ENCODE results near the gene TBC1D14. TPM values are rescaled to one million over a fixed set of nuclear protein-coding genes. Genes with fewer than 3 reads are reported as not detected.

Gene TBC1D14
- total RNA-seq, 1 experiment from 2014 or later = 54.0 TPM

DNA sequence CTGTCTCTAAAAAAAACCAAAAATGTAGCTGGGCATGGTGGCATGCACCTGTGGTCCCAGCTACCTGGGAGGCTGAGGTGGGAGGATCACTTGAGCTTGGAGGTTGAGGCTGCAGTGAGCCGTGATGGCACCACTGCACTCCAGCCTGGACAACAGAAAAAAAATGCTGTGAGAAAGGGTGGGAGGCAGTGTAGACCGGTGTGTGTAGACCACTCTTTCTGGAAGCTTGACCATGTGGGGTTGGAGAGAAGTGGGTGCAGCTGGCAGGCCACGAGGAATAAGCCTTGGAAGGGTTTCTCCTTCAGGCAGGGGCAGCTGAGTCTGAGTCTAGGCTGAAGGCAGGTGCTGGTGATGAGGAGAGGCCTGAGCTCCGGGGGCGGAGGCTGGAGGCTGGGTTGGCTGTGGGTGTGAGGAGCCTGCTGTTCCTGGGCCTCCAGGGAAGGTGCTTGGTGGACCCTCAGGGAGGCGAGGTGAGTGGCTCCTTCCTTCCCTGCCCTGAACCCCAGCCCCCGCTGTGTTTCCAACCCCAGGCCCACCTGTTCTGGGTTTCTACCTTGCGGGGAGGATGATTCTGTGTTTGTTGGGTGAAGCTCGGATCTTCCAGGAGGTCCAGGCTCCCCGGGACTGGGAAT lies 9.3 kb upstream of the TBC1D14 start:
- ChIA-PET CTCF (no interaction called here), POLR2A (no interaction called here)
- peaks cover 19% of the 10 kb centered on the region for H3K4me1 Mint-ChIP-seq (ENCODE audit: low read depth, unreplicated experiment)
- H3K27ac Mint-ChIP-seq (ENCODE audit: unreplicated experiment) = peak overlapping the region; percentile 88
- no peaks in the 10 kb centered on the region for H3K9me3 Mint-ChIP-seq (ENCODE audit: unreplicated experiment)
- intact Hi-C loops (cut with micrococcal nuclease; ENCODE audit: unreplicated experiment) = no loop called here
- Histone ChIP-seq H3K36me3 (ENCODE audit: control insufficient read depth, insufficient read depth, low read length) (no peaks in the 10 kb centered on the region), H3K4me3 (ENCODE audit: low read depth, low read length) (no peak overlapping the region), H3K9me3 (no peaks in the 10 kb centered on the region), H3K27me3 (replicated peaks; ENCODE audit: control insufficient read depth, insufficient read depth, low read length) (no peaks in the 10 kb centered on the region), H3K4me1 (peaks cover 27% of the 10 kb centered on the region)
- TF ChIP-seq, protein P1, sequence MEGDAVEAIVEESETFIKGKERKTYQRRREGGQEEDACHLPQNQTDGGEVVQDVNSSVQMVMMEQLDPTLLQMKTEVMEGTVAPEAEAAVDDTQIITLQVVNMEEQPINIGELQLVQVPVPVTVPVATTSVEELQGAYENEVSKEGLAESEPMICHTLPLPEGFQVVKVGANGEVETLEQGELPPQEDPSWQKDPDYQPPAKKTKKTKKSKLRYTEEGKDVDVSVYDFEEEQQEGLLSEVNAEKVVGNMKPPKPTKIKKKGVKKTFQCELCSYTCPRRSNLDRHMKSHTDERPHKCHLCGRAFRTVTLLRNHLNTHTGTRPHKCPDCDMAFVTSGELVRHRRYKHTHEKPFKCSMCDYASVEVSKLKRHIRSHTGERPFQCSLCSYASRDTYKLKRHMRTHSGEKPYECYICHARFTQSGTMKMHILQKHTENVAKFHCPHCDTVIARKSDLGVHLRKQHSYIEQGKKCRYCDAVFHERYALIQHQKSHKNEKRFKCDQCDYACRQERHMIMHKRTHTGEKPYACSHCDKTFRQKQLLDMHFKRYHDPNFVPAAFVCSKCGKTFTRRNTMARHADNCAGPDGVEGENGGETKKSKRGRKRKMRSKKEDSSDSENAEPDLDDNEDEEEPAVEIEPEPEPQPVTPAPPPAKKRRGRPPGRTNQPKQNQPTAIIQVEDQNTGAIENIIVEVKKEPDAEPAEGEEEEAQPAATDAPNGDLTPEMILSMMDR (IDR thresholded peaks at IDR 0.05; ENCODE audit: insufficient read depth in 1 of 2, low read depth in 1 of 2, low read length in 1 of 2, severe bottlenecking in 1 of 2, unreplicated experiment in 1 of 2) = no peak
- BruUV-seq (replicated peaks) = no TSS peak
- no peak overlapping the region for H3K4me3 Mint-ChIP-seq (ENCODE audit: unreplicated experiment)
- H3K36me3 Mint-ChIP-seq (ENCODE audit: insufficient read depth, unreplicated experiment) = no peaks in the 10 kb centered on the region
- peak in 1 of 2 experiments; percentile 30 for DNase-seq
- H3K27me3 Mint-ChIP-seq (ENCODE audit: insufficient read depth, unreplicated experiment) = no peaks in the 10 kb centered on the region

GRCh38 chr4:6900956-6901355 lies 8.7 kb upstream of the TBC1D14 start:
- Mint-ChIP-seq H3K27ac (ENCODE audit: unreplicated experiment) (peak overlapping the region; percentile 88), H3K9me3 (ENCODE audit: unreplicated experiment) (no peaks in the 10 kb centered on the region), H3K36me3 (ENCODE audit: insufficient read depth, unreplicated experiment) (no peaks in the 10 kb centered on the region), H3K4me1 (ENCODE audit: low read depth, unreplicated experiment) (peaks cover 19% of the 10 kb centered on the region), H3K27me3 (ENCODE audit: insufficient read depth, unreplicated experiment) (no peaks in the 10 kb centered on the region), H3K4me3 (ENCODE audit: unreplicated experiment) (no peak overlapping the region)
- POLR2A ChIA-PET = no interaction called here
- no peaks in the 10 kb centered on the region for H3K27me3 ChIP-seq (replicated peaks; ENCODE audit: control insufficient read depth, insufficient read depth, low read length)
- peaks cover 27% of the 10 kb centered on the region for H3K4me1 ChIP-seq
- BruUV-seq (replicated peaks) = no TSS peak
- intact Hi-C loops (cut with micrococcal nuclease; ENCODE audit: unreplicated experiment) = no loop called here
- CTCF ChIA-PET = no interaction called here
- no peaks in the 10 kb centered on the region for H3K36me3 ChIP-seq (ENCODE audit: control insufficient read depth, insufficient read depth, low read length)
- no peak overlapping the region for H3K4me3 ChIP-seq (ENCODE audit: low read depth, low read length)
- no peak for DNase-seq
- H3K9me3 ChIP-seq = no peaks in the 10 kb centered on the region
- TF ChIP-seq, protein P1 (IDR thresholded peaks at IDR 0.05; ENCODE audit: insufficient read depth in 1 of 2, low read depth in 1 of 2, low read length in 1 of 2, severe bottlenecking in 1 of 2, unreplicated experiment in 1 of 2) = no peak

- H3K4me3 Mint-ChIP-seq (ENCODE audit: unreplicated experiment) = no peak overlapping the region
- TF ChIP-seq, protein P1 (IDR thresholded peaks at IDR 0.05; ENCODE audit: insufficient read depth in 1 of 2, low read depth in 1 of 2, low read length in 1 of 2, severe bottlenecking in 1 of 2, unreplicated experiment in 1 of 2) = no peak
- Histone ChIP-seq H3K4me1 (peaks cover 27% of the 10 kb centered on the region), H3K27me3 (replicated peaks; ENCODE audit: control insufficient read depth, insufficient read depth, low read length) (no peaks in the 10 kb centered on the region), H3K9me3 (no peaks in the 10 kb centered on the region), H3K36me3 (ENCODE audit: control insufficient read depth, insufficient read depth, low read length) (no peaks in the 10 kb centered on the region), H3K4me3 (ENCODE audit: low read depth, low read length) (no peak overlapping the region)
- H3K36me3 Mint-ChIP-seq (ENCODE audit: insufficient read depth, unreplicated experiment) = no peaks in the 10 kb centered on the region
- H3K4me1 Mint-ChIP-seq (ENCODE audit: low read depth, unreplicated experiment) = peaks cover 19% of the 10 kb centered on the region
- H3K27me3 Mint-ChIP-seq (ENCODE audit: insufficient read depth, unreplicated experiment) = no peaks in the 10 kb centered on the region
- no peaks in the 10 kb centered on the region for H3K9me3 Mint-ChIP-seq (ENCODE audit: unreplicated experiment)
- BruUV-seq (replicated peaks) = no TSS peak
- DNase-seq = peak in 1 of 2 experiments; percentile 34
- ChIA-PET POLR2A (no interaction called here), CTCF (interaction anchor here (0.8 to 0.9 kb wide), 2 partner anchors 10 to 141 kb away, joined by 3 to 4 read pairs; a partner anchor contains a TSS)
- intact Hi-C loops (cut with micrococcal nuclease; ENCODE audit: unreplicated experiment) = no loop called here
- H3K27ac Mint-ChIP-seq (ENCODE audit: unreplicated experiment) = peak overlapping the region; percentile 88
Measured at GRCh38 chr4:6901669-6902317, 7.8 kb upstream of the TBC1D14 start.
